HEK293T (cell line): ENCODE measurements around the gene TMEM209.

Experiments used
- CTCF ChIA-PET: fragments of 350-600 bp; formaldehyde crosslinking; extraction: SDS; loops from one replicate; lab custom pipeline; 2021; ENCODE audit warnings: antibody characterized with exemption, inconsistent platforms; lab: Yijun Ruan, JAX
- POLR2A ChIA-PET: fragments of 350-600 bp; formaldehyde crosslinking; extraction: SDS; loops from one replicate; lab custom pipeline; 2020; ENCODE audit warnings: antibody characterized with exemption, inconsistent platforms; lab: Yijun Ruan, JAX
- DNase-seq: peaks from one replicate; pipeline ENCODE4 v3.0.0; 2012; ENCODE audit warnings: mixed read lengths; ENCODE audit errors: extremely low spot score
- ARNT ChIP-seq: fragments of 450-650 bp; IDR thresholded peaks from 2 replicates; pipeline ENCODE4 v1.6.1; 2017; ENCODE audit warnings: mild to moderate bottlenecking
- BHLHE40 ChIP-seq: fragments of 450-650 bp; IDR thresholded peaks from 2 replicates; pipeline ENCODE4 v1.6.1; 2016; ENCODE audit warnings: mild to moderate bottlenecking, moderate library complexity, borderline replicate concordance
- CTBP1 ChIP-seq: fragments of 450-650 bp; IDR thresholded peaks from 2 replicates; pipeline ENCODE4 v1.6.1; 2016; ENCODE audit warnings: borderline replicate concordance
- ELF4 ChIP-seq: fragments of 450-650 bp; IDR thresholded peaks from 2 replicates; pipeline ENCODE4 v1.6.1; 2017; ENCODE audit warnings: antibody characterized with exemption
- FOXA1 ChIP-seq: fragments of 450-650 bp; IDR thresholded peaks from 2 replicates; pipeline ENCODE4 v1.6.1; 2016; ENCODE audit warnings: mild to moderate bottlenecking
- FOXK2 ChIP-seq: fragments of 450-650 bp; IDR thresholded peaks from 2 replicates; pipeline ENCODE4 v1.6.1; 2016; ENCODE audit warnings: mild to moderate bottlenecking
- FOXM1 ChIP-seq: fragments of 450-650 bp; IDR thresholded peaks from 2 replicates; pipeline ENCODE4 v1.6.1; 2017; ENCODE audit warnings: mild to moderate bottlenecking, borderline replicate concordance
- HDGF ChIP-seq: fragments of 450-650 bp; IDR thresholded peaks from 2 replicates; pipeline ENCODE4 v1.6.1; 2017; ENCODE audit warnings: antibody characterized with exemption, borderline replicate concordance
- L3MBTL2 ChIP-seq: fragments of 450-650 bp; conservative IDR thresholded peaks from 2 replicates; pipeline ENCODE4 v1.6.1; 2016; ENCODE audit warnings: mild to moderate bottlenecking
- LEF1 ChIP-seq: fragments of 450-650 bp; IDR thresholded peaks from 2 replicates; pipeline ENCODE4 v1.6.1; 2017; ENCODE audit warnings: mild to moderate bottlenecking, borderline replicate concordance
- NFRKB ChIP-seq: fragments of 450-650 bp; IDR thresholded peaks from 2 replicates; pipeline ENCODE4 v1.6.1; 2016; ENCODE audit warnings: mild to moderate bottlenecking, moderate library complexity
- SP1 ChIP-seq: fragments of 450-650 bp; IDR thresholded peaks from 2 replicates; pipeline ENCODE4 v1.6.1; 2017
- SUZ12 ChIP-seq: fragments of 450-650 bp; IDR thresholded peaks from 2 replicates; pipeline ENCODE4 v1.6.1; 2016; ENCODE audit warnings: mild to moderate bottlenecking
- TARDBP ChIP-seq: fragments of 450-650 bp; IDR thresholded peaks from 2 replicates; pipeline ENCODE4 v1.6.1; 2016
- ZNF384 ChIP-seq: fragments of 450-650 bp; IDR thresholded peaks from 2 replicates; pipeline ENCODE4 v1.6.1; 2016
- TF ChIP-seq, protein P1 (sequence below): fragments of 450-650 bp; IDR thresholded peaks from 2 replicates; pipeline ENCODE4 v1.6.1; 2016

TMEM209 gene

DNA sequence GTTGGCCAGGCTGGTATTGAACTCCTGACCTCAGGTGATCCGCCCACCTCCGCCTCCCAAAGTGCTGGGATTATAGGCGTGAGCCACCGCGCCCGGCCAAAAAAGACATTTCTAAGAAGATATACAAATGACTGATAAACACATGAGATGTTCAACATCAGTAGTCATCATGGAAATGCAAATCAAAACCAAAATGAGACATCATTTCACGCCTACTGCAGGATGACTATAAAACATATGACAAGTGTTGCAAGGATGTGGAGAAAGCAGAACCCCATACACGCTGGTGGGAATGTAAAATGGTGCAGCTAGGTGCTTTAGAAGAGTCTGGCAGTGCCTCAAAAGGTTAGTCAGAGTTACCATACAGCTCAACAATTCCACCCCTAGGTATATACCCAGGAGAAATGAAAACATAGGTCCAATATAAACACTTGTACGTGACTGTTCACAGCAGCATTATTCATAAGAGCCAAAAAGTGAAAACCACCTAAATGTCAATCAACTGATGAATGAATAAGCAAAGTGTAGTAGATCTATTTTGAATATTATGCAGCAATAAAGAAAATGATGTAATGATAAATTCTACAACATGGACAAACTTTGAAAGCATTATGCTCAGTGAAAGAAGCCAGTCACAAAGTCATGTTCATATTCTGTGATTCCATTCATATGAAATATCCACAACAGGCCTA lies 24.5 kb downstream of the TMEM209 start:
- ChIA-PET CTCF (no interaction called here), POLR2A (no interaction called here)
- DNase-seq: no peak
- no peak for TF ChIP-seq L3MBTL2
- TF ChIP-seq HDGF: no peak
- no peak for TF ChIP-seq FOXM1
- no peak for TF ChIP-seq ARNT
- no peak for TF ChIP-seq SUZ12
- TF ChIP-seq ELF4: no peak
- TF ChIP-seq LEF1: no peak
- no peak for TF ChIP-seq FOXA1
- no peak for TF ChIP-seq SP1
- no peak for TF ChIP-seq CTBP1
- no peak for TF ChIP-seq BHLHE40

DNA sequence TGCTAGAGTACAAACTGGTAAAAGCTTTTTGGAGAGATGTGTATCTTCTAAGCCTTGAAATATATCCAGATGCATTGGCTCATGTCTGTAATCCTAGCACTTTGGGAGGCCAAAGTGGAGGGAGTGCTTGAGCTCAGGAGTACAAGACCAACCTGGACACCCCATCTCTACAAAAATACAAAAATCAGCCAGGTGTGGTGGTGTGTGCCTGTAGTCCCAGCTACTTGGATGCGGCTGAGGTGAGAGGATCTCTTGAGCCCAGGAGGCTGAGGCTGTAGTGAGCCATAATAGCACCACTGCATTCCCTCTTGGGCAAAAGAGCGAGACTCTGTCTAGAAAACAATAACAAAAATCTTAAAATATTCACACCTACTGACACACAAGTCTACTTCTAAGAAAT lies 25.6 kb downstream of the TMEM209 start:
- CTCF ChIA-PET: no interaction called here
- POLR2A ChIA-PET: interaction anchor here (1.1 kb wide), 1 partner anchor 26 kb away, joined by 6 read pairs; the partner anchor contains the start of gene TMEM209
- DNase-seq: no peak
- no peak for TF ChIP-seq SUZ12
- TF ChIP-seq FOXK2: no peak
- TF ChIP-seq L3MBTL2: no peak
- no peak for TF ChIP-seq ARNT
- no peak for TF ChIP-seq NFRKB
- no peak for TF ChIP-seq HDGF
- TF ChIP-seq CTBP1: no peak
- TF ChIP-seq, protein P1, sequence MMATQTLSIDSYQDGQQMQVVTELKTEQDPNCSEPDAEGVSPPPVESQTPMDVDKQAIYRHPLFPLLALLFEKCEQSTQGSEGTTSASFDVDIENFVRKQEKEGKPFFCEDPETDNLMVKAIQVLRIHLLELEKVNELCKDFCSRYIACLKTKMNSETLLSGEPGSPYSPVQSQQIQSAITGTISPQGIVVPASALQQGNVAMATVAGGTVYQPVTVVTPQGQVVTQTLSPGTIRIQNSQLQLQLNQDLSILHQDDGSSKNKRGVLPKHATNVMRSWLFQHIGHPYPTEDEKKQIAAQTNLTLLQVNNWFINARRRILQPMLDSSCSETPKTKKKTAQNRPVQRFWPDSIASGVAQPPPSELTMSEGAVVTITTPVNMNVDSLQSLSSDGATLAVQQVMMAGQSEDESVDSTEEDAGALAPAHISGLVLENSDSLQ: no peak
- no peak for TF ChIP-seq FOXM1

DNA sequence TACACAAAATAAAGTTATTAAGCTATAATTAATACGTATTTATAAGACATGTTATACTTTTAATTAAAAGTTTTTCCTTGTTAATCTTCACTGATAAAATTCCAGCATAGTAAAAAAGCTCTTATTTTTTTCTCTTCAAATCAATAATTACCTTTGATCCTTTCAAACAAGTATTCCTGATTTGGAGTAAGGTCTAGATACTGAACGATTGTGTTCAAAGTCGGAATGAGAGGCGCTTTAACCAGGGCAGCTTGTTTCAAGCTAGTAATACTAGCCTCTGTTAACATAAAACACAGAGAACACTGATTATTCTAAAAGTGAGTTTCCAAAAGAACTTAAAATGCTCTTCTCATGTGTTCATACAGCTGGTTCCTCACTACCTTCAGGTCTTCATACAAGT lies 27.0 kb downstream of the TMEM209 start:
- CTCF ChIA-PET: no interaction called here
- POLR2A ChIA-PET: no interaction called here
- no peak for DNase-seq
- TF ChIP-seq ELF4 (no peak), NFRKB (no peak), LEF1 (no peak), SUZ12 (no peak), L3MBTL2 (no peak), HDGF (no peak), ZNF384 (no peak), ARNT (no peak), SP1 (no peak)
- TF ChIP-seq, protein P1: no peak

DNA sequence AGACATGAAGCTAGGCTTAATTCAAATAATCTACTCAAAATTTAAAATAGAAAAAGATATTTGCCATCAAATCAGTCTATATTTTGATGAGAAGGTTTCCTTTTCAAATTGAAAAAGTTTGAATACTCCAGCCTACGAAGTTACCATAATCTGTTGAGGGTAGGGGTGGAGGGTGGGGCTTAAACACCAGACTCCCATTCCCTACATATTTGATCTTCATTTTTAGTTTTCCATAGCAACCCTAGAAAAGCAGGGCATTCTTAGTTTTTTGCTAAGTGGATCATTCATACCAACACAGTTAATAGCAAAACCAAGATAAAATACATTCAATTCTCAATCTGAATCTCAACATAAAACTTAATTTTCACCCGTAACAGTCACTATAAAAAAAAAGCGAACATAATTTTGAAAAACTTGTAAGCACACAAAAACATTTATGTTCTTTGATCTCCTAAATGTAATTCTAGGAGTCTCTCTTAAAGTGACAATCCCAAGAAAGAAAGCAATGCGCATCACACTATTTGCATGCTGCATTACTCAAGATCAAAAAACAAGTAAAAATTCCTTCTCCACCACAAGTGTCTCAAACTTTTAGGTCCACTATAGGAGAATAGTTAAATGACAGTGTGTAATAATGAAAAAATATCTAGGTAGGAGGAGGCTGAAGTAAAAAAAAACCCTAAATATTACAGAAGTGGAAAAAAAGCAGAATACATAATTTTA lies 30.8 kb downstream of the TMEM209 start:
- ChIA-PET POLR2A (no interaction called here), CTCF (no interaction called here)
- DNase-seq: no peak
- TF ChIP-seq CTBP1 (no peak), ELF4 (no peak)

DNA sequence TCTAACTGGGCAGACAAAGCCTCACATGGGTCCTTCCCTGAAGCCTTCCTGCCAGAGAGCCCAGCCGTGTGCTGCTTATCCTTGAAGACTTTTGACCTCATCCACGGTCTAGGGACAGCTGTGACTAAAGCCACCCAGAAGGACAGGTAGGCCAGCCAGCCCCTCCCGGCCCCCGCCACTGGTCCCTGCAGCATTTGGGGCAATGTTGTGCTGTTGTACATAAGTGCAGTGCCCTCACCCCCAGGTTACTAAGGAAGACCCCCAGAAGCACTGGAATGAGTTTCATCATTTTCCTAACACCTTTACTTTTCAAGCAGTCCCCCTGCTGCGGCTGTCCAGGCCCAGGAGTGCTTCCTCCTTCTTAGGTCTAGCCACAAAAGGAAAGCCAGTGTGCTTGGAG lies 43.0 kb downstream of the TMEM209 start:
- POLR2A ChIA-PET: no interaction called here
- no peak for DNase-seq
- TF ChIP-seq ZNF384 (no peak), CTBP1 (no peak), ARNT (no peak), FOXK2 (no peak), ELF4 (no peak), LEF1 (no peak), SUZ12 (no peak), HDGF (no peak), FOXA1 (no peak), BHLHE40 (no peak), FOXM1 (no peak), L3MBTL2 (no peak), SP1 (no peak), TARDBP (no peak), NFRKB (no peak)
- TF ChIP-seq, protein P1: no peak
- CTCF ChIA-PET: interaction anchor here (0.6 kb wide), 1 partner anchor 34 kb away, joined by 7 read pairs; no protein-coding TSS in a partner anchor

DNA sequence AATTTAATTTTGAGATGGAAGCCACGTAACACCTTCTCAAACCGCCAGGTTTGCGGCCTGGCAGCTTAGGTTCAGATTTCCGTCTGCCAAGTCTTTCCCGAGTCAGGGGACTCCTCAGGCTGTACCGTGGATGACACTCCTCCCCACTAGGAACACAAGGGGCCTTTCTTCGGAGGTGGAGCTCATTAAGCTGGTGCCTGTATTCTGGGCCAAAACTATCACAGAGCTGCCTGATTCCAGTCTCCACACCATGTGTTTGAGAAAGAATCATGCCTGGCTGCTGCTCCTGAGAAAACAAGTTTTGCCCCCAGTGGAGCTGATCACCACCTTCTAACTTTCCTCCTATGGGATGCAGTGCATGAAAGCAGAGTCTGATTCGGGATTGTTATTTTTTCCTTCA lies 44.8 kb downstream of the TMEM209 start:
- CTCF ChIA-PET: no interaction called here
- POLR2A ChIA-PET: interaction anchor here (1.5 kb wide), 1 partner anchor 45 kb away, joined by 6 read pairs; the partner anchor contains the start of gene TMEM209
- TF ChIP-seq NFRKB (no peak), HDGF (no peak), SP1 (no peak), FOXM1 (no peak), ZNF384 (no peak), SUZ12 (no peak), FOXK2 (no peak), TARDBP (no peak), LEF1 (no peak), CTBP1 (no peak), BHLHE40 (no peak), ELF4 (no peak), L3MBTL2 (no peak), FOXA1 (no peak)
- TF ChIP-seq, protein P1: no peak
- DNase-seq: no peak
